D721Med (cell line): Measurements from ENCODE around the gene RPS6KA4.
"Not testable (repeated sequence)": the region's sequence is repeated elsewhere in the genome, so short reads cannot be mapped to it uniquely, and the experiment has no call there.

Source experiments
- DNase-seq: peaks from one replicate; pipeline ENCODE4 v3.0.0; 2011; ENCODE audit warnings: low spot score; ENCODE audit not compliant: insufficient read length
- FAIRE-seq: peaks from 2 replicates; lab custom pipeline; 2011; peaks lifted over from hg19 to GRCh38; lab: Jason Lieb, UNC
- TF ChIP-seq, protein P1 (sequence below): IDR thresholded peaks from 2 replicates; pipeline ENCODE4 v1.5.1; 2012; ENCODE audit warnings: mild to moderate bottlenecking, control low read depth; ENCODE audit not compliant: insufficient read depth; ENCODE audit errors: missing control alignments

The RPS6KA4 gene

DNA sequence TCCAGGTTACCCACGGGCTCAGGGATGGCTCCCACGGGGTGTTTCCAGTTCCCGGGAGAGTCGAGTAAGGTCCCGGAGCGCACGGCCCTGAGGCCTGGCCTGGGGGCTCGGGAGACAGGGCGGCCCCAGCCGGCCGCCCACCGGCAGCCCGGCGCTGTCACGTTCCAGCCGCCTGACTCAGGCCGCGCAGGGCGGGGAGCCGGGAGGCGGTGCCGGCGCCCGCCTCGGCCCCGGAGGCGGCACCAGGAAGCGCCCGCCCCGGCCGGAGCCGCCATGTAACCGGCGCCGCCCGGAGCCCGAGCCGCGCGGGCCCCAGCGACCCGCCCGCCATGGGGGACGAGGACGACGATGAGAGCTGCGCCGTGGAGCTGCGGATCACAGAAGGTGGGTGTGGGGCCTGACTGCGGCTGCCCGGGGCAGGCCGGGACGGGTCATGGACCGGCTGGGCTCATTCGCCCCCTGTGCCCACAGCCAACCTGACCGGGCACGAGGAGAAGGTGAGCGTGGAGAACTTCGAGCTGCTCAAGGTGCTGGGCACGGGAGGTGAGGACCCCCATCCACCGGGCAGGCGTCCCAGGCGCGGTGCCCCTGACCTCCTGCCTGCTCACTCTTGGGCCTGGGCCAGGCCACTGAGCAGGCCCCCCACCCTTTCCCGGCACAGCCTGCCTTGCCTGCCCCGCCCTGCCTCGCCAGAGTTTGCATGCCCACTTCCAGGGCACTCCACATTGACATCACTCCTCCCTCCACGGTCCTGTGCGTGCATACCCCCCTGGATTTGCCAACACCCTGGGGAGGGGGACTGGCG lies at the start of gene RPS6KA4:
Gene RPS6KA4 (plus strand): TSS at position 256 of the 805 bp plus-strand sequence. CDS start 74 bp downstream, at position 330.
- FAIRE-seq: no peak
- peak; percentile 66 for DNase-seq
- TF ChIP-seq, protein P1, sequence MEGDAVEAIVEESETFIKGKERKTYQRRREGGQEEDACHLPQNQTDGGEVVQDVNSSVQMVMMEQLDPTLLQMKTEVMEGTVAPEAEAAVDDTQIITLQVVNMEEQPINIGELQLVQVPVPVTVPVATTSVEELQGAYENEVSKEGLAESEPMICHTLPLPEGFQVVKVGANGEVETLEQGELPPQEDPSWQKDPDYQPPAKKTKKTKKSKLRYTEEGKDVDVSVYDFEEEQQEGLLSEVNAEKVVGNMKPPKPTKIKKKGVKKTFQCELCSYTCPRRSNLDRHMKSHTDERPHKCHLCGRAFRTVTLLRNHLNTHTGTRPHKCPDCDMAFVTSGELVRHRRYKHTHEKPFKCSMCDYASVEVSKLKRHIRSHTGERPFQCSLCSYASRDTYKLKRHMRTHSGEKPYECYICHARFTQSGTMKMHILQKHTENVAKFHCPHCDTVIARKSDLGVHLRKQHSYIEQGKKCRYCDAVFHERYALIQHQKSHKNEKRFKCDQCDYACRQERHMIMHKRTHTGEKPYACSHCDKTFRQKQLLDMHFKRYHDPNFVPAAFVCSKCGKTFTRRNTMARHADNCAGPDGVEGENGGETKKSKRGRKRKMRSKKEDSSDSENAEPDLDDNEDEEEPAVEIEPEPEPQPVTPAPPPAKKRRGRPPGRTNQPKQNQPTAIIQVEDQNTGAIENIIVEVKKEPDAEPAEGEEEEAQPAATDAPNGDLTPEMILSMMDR: no peak

DNA sequence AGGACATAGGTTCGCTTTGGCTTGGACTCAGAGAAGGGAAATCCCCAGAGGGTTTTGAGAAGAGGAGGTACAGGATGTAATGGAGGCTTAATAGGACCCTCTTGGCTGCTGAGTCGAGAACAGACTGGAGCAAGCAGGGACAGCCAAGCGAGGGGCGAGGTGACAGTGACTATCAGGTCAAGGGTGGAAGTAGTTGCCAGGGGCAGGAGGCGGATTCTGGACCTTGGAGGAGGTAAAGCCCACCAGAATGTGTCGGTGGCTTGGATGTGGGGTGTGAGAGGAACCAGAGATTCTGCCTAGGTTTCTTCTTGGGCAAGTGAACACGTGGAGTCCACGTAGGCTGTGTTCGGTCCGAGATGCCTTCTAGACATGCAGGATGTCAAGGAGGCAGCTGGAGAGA lies 46.0 kb upstream of the RPS6KA4 start:
- DNase-seq (no peak), FAIRE-seq (no peak)
- TF ChIP-seq, protein P1: no peak

DNA sequence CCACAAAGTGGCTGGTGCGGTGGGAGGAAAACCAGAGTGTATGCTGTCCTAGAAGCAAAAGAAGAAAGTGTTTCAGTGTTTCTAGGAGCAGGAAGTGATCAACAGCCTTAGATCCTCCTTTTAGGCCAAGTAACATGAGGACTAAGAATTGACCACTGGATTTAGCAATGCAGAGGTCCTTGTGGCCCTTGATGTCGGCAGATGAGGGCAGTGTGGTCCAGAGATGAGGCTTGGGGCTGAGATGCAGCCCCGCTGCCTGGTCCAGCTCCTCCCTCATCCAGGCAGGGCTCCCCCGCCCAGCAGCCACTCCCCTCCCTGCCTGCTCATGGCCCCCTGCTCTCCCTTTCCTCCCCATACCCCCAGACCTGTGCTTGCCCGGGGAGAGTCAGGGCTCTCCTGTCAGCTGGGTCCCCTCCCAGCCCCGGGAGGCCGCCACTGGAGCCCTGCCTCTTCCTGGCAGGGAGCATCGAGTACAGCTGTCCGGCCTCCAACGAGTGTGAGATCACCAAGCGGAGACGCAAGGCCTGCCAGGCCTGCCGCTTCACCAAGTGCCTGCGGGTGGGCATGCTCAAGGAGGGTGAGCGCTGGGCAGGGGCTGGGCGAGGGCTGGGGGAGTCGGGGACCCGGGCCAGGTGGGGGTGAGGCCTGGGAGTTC lies 45.3 kb upstream of the RPS6KA4 start:
- DNase-seq (no peak), FAIRE-seq (no peak)
- TF ChIP-seq, protein P1: no peak

DNA sequence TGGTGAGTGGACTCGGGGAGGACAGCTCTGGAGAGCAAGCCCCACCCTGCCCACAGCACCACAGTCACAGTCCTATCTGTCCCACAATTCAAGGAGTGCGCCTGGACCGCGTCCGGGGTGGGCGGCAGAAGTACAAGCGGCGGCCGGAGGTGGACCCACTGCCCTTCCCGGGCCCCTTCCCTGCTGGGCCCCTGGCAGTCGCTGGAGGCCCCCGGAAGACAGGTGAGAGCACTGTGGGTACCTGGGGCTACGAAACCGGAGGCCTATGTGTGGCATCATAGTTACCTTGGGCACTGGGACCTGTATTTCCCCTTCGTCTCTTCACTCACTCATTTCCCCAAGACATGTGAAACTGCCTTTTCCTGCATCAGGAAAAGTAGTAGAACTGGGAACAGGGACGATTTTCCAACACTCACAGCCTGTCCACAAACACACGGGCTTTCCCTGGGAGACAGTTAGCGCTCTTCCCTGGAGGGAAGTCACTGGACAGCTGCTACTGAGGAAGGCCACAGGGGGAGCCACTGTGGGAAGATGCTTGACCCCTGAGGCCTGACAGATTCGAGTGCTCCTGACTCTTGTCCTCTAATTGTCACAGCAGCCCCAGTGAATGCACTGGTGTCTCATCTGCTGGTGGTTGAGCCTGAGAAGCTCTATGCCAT lies 44.7 kb upstream of the RPS6KA4 start:
- TF ChIP-seq, protein P1: no peak
- FAIRE-seq (no peak), DNase-seq (no peak)

DNA sequence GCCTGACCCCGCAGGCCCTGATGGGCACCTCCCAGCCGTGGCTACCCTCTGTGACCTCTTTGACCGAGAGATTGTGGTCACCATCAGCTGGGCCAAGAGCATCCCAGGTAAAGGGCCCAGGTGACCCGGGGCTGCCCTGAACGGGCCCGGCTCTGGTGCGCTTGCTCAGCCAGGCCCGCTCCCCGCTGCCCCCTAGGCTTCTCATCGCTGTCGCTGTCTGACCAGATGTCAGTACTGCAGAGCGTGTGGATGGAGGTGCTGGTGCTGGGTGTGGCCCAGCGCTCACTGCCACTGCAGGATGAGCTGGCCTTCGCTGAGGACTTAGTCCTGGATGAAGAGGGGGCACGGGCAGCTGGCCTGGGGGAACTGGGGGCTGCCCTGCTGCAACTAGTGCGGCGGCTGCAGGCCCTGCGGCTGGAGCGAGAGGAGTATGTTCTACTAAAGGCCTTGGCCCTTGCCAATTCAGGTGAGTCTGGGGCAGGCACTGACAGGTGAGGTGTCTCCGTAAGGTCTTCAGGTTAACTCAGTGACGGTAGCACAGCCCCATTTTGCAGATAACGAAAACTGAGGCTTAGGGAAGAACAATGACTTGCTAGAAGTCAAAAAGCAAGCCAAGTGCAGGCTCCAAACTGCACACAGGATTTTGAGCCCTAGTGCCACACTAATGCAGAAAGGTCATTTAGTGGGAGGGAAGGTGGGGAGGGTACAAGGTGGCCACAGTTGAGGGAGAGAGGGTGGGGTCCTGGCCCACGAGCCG lies 44.0 kb upstream of the RPS6KA4 start:
- FAIRE-seq: no peak

DNA sequence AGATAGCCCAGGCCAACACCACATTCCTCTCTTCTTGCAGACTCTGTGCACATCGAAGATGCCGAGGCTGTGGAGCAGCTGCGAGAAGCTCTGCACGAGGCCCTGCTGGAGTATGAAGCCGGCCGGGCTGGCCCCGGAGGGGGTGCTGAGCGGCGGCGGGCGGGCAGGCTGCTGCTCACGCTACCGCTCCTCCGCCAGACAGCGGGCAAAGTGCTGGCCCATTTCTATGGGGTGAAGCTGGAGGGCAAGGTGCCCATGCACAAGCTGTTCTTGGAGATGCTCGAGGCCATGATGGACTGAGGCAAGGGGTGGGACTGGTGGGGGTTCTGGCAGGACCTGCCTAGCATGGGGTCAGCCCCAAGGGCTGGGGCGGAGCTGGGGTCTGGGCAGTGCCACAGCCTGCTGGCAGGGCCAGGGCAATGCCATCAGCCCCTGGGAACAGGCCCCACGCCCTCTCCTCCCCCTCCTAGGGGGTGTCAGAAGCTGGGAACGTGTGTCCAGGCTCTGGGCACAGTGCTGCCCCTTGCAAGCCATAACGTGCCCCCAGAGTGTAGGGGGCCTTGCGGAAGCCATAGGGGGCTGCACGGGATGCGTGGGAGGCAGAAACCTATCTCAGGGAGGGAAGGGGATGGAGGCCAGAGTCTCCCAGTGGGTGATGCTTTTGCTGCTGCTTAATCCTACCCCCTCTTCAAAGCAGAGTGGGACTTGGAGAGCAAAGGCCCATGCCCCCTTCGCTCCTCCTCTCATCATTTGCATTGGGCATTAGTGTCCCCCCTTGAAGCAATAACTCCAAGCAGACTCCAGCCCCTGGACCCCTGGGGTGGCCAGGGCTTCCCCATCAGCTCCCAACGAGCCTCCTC lies 43.1 kb upstream of the RPS6KA4 start:
- FAIRE-seq, DNase-seq: not testable (repeated sequence)

More for the DNA sequence above, 44.0 kb upstream of the RPS6KA4 start:
- DNase-seq: no peak
- TF ChIP-seq, protein P1: no peak
